GM19025 (cell line): ENCODE measurements around the gene MTHFSD.

ENCODE experiments used
- ATAC-seq: cut with Tn5 transposase; IDR thresholded peaks from one replicate; pipeline ENCODE4 v1.9.1; 2021; ENCODE audit warnings: mild to moderate bottlenecking, low read depth, moderate library complexity; ENCODE audit not compliant: unreplicated experiment

MTHFSD gene

GRCh38 chr16:86570558-86571529 is 15.8 kb upstream of the MTHFSD start:
- ATAC-seq: no peak

DNA sequence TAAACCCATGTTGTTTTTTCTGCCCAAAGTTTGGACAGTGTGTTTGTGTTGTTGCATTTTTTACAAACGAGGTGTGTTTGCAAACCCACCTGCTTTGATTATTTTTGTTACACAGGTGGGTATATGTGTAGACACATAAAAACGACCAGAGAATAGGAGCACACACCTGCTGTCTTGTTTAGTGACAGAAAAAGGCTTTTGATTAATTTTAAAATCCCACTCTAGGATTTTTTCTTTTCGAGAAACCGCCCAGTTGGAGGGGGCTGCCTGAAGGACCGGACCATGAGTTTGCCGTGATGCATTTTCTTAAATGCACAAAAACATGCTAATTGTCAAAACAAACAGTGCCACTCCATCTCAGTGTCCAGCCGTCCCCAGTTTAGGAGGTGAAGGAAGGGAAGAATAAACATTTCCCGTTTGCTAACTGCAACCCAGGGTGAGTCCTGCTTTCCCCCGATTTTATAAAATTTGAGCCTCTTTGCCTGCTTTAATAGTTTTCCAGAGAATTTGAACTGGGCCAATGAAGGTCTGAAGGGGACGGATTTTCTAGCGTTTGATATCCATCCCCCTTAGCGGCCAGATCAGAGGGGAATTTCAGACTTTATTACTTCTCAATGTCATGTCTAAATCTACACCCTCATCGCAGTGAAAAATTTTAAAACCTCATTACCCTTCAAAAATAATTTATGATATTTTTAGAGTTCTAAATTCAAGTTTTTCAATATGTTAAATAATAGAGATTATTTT is 14.8 kb upstream of the MTHFSD start:
- ATAC-seq: no peak

DNA sequence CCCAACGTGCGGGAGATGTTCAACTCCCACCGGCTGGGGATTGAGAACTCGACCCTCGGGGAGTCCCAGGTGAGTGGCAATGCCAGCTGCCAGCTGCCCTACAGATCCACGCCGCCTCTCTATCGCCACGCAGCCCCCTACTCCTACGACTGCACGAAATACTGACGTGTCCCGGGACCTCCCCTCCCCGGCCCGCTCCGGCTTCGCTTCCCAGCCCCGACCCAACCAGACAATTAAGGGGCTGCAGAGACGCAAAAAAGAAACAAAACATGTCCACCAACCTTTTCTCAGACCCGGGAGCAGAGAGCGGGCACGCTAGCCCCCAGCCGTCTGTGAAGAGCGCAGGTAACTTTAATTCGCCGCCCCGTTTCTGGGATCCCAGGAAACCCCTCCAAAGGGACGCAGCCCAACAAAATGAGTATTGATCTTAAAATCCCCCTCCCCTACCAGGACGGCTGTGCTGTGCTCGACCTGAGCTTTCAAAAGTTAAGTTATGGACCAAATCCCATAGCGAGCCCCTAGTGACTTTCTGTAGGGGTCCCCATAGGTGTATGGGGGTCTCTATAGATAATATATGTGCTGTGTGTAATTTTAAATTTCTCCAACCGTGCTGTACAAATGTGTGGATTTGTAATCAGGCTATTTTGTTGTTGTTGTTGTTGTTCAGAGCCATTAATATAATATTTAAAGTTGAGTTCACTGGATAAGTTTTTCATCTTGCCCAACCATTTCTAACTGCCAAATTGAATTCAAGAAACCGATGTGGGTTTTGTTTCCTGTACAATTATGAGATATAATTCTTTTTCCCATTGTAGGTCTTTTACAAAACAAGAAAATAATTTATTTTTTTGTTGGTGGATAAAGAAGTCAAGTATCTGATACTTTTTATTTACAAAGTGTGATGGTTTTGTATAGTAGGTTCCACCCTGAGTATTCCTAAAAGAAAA is 13.9 kb upstream of the MTHFSD start:
- no peak for ATAC-seq

DNA sequence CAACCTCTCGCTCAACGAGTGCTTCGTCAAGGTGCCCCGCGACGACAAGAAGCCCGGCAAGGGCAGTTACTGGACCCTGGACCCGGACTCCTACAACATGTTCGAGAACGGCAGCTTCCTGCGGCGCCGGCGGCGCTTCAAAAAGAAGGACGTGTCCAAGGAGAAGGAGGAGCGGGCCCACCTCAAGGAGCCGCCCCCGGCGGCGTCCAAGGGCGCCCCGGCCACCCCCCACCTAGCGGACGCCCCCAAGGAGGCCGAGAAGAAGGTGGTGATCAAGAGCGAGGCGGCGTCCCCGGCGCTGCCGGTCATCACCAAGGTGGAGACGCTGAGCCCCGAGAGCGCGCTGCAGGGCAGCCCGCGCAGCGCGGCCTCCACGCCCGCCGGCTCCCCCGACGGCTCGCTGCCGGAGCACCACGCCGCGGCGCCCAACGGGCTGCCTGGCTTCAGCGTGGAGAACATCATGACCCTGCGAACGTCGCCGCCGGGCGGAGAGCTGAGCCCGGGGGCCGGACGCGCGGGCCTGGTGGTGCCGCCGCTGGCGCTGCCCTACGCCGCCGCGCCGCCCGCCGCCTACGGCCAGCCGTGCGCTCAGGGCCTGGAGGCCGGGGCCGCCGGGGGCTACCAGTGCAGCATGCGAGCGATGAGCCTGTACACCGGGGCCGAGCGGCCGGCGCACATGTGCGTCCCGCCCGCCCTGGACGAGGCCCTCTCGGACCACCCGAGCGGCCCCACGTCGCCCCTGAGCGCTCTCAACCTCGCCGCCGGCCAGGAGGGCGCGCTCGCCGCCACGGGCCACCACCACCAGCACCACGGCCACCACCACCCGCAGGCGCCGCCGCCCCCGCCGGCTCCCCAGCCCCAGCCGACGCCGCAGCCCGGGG is 12.9 kb upstream of the MTHFSD start:
- no peak for ATAC-seq

GRCh38 chr16:86566966-86567700 is 12.1 kb upstream of the MTHFSD start:
- ATAC-seq: no peak

- ATAC-seq: no peak
Observed at GRCh38 chr16:86566601-86566965, 11.5 kb upstream of the MTHFSD start, which contains the start of gene FOXC2. Gene FOXC2, plus strand, starts transcription at chr16:86566829. Its CDS starts 507 bp downstream, at chr16:86567336.

- ATAC-seq: no peak
Observed at GRCh38 chr16:86565644-86566511, 10.8 kb upstream of the MTHFSD start.

DNA sequence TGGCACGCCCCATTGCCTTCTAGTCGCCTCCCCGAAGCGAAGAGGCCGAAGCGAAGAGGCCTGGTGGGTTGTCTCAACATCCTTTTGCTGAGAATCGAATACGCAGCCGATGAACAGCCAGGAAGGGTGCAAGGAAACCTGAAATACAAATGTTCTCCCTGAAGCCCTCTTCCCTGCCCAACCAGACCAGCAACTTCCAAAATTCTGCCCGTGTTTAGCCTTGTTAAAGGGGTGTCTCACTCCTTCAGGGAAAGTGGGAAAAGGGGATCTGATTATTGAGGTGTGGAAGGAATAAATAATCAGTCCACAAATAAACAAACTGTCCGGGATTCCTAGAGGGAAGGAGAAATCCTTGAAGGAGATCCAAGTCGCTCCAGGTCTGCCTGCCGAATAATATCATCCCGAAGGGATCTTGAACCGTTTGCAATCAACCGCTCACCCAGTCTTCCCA is 10.2 kb upstream of the MTHFSD start:
- no peak for ATAC-seq

GRCh38 chr16:86563469-86564345 is 8.7 kb upstream of the MTHFSD start:
- peak; percentile 60 for ATAC-seq

DNA sequence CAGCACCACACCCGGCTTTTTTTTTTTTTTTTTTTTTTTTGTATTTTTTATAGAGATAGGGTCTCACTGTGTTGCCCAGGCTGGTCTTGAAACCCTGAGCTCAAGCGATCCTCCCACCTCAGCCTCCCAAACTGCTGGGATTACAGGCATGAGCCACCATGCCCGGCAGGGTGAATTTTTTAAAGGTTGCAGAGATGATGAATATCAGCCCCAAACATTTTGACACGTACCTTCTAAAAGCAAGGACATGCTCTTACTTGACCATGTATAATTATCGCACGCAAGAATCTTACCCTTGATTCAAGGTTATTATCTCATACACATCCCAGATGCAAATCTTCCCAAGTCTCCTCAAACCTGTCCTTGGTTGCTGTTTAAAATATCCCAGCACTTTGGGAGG is 7.3 kb upstream of the MTHFSD start:
- no peak for ATAC-seq

GRCh38 chr16:86559802-86560305 is 4.8 kb upstream of the MTHFSD start:
- ATAC-seq: no peak

DNA sequence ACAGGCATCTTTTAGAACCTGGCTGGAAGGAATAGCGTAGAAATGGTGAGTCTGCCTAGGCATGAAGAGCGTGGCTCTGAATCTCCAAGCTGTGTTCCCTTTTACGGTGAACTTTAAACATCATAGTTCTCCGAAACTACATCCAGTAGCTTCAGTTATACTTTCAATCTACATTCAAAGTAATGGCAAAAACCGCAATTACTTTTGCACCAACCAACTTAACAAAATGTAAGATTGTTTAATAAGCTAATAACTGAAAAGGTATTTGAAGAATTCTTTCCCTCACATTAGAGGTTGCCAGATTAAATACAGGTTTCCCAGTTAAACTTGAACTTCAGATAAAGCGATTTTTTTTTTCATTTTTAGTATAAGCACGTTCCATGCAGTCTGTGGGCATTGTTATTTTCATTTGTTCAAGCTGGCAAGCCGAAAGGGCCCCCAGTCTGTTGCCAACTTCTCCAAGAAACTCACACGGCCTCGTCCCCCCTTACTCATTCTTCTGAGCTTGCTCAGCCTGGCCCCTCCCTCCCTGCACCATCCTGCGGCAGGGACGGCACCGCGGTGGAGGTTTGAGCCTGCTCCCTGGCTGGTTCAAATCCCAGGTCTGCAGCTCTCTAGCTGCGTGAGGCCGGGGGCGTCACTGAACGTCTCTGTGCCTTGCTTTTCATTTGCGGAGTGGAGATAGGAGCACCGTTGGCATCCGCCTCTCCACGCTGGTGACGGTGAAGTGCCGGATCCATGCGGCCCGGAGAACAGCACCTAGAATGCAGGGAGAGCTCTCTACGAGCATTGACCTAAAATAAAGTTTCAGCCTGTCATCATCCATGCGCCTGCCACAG is 3.5 kb upstream of the MTHFSD start:
- no peak for ATAC-seq

DNA sequence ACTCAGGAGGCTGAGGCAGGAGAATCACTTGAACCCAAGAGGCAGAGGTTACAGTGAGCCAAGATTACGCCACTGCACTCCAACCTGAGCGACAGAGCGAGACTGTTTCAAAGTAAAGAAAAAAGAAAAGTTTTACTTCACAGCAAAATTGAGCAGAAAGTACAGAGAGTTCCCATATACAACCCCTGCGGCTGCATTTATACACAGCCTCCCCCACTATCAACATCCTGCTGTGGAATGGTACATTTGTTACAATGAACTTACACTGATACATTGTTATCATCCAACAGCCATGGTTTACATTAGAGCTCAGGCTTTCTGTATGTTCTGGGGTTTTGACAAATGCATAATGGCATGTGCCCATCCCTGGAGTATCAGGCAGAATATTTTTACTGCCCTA is 2.6 kb upstream of the MTHFSD start:
- no peak for ATAC-seq

GRCh38 chr16:86556576-86556975 is 1.5 kb upstream of the MTHFSD start:
- ATAC-seq: no peak

DNA sequence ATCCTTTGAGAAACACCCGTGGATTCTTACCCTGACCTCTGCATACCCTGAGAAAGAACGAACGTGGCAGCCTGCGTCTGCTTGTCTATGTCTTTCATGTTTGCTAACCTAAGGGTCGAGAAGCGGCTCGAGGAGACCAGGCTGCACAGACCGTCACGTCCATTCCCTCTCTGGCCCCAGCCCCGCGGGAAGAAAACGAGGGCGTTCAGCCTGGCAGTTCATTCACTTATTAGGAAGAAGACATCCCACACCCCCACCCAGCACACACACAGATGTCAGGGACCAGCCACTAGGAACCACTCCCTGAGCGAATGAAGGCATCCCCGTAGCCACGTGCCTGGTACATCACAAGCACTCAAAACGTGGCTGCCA is 655 bp upstream of the MTHFSD start:
- ATAC-seq: no peak

- ATAC-seq: no peak
Observed at GRCh38 chr16:86554599-86554916, 477 bp downstream of the MTHFSD start.
